Measurements from ENCODE around the gene AMPD2. TPM values are rescaled to one million over a fixed set of nuclear protein-coding genes. Genes with fewer than 3 reads are reported as not detected.

The AMPD2 gene
- total and polyA plus RNA-seq, 4 experiments from 2014 or later = 43.8 to 96.1 (median 71.6) TPM

- Histone ChIP-seq H3K9me3 (ENCODE audit: control insufficient read depth in 1 of 2, low read length in 2 of 2) (no peaks in the 10 kb centered on the region), H3K27me3 (ENCODE audit: insufficient read depth, low read length) (no peaks in the 10 kb centered on the region), H3K36me3 (ENCODE audit: insufficient read depth, low read length) (peaks cover under 1% of the 10 kb centered on the region), H3K4me1 (ENCODE audit: insufficient read depth, low read length) (peaks cover 9% of the 10 kb centered on the region), H3K27ac (ENCODE audit: low read depth, low read length) (no peak overlapping the region), H3K4me3 (ENCODE audit: low read length in 2 of 2) (no peak overlapping the region)
- Mint-ChIP-seq H3K4me1 (peaks cover 9 to 18% (median 14%) of the 10 kb centered on the region in 4 donors), H3K36me3 (peaks cover 14 to 34% of the 10 kb centered on the region in 2 donors), H3K27me3 (no peaks in the 10 kb centered on the region), H3K4me3 (no peak overlapping the region), H3K9me3 (no peaks in the 10 kb centered on the region), H3K27ac (peak overlapping the region in 2 of 7 donors; percentile 42 to 69)
- intact Hi-C loops (cut with micrococcal nuclease) = no loop called here
- no peak for DNase-seq
- ChIA-PET CTCF (ENCODE audit: partially characterized antibody) (interaction anchor here (1.2 to 4.5 kb wide), 2 partner anchors 41 to 49 kb away, joined by 3 to 17 read pairs; no protein-coding TSS in a partner anchor), POLR2A (ENCODE audit: partially characterized antibody) (no interaction called here)
Measured at GRCh38 chr1:109598655-109599054, 21.0 kb upstream of the AMPD2 start.

GRCh38 chr1:109603229-109603628, 16.4 kb upstream of the AMPD2 start:
- H3K36me3 ChIP-seq (ENCODE audit: insufficient read depth, low read length) = no peaks in the 10 kb centered on the region
- H3K4me3 ChIP-seq (ENCODE audit: low read length in 2 of 2) = no peak overlapping the region
- peak in 4 of 5 donors; percentile 16 to 35 (median 28) for DNase-seq
- Mint-ChIP-seq H3K27ac (peak overlapping the region; percentile 7 to 89 (median 17)), H3K27me3 (no peaks in the 10 kb centered on the region), H3K36me3 (peaks cover 0 to 7% of the 10 kb centered on the region in 2 donors), H3K9me3 (no peaks in the 10 kb centered on the region), H3K4me3 (peak overlapping the region in 1 of 8 donors; percentile 29), H3K4me1 (peaks cover 10 to 20% (median 18%) of the 10 kb centered on the region in 4 donors)
- no peak overlapping the region for H3K27ac ChIP-seq (ENCODE audit: low read depth, low read length)
- ChIA-PET CTCF (ENCODE audit: partially characterized antibody) (no interaction called here), POLR2A (ENCODE audit: partially characterized antibody) (no interaction called here)
- H3K9me3 ChIP-seq (ENCODE audit: control insufficient read depth in 1 of 2, low read length in 2 of 2) = no peaks in the 10 kb centered on the region
- peaks cover 15% of the 10 kb centered on the region for H3K4me1 ChIP-seq (ENCODE audit: insufficient read depth, low read length)
- intact Hi-C loops (cut with micrococcal nuclease) = loop anchor here (2.0 to 5.0 kb wide), 2 partner anchors 14 to 36 kb away; no protein-coding TSS in a partner anchor
- no peaks in the 10 kb centered on the region for H3K27me3 ChIP-seq (ENCODE audit: insufficient read depth, low read length)

- ChIA-PET CTCF (ENCODE audit: partially characterized antibody) (interaction anchor here (0.8 to 1.6 kb wide), 4 partner anchors 26 to 60 kb away, joined by 3 to 6 read pairs (median 3); no protein-coding TSS in a partner anchor), POLR2A (ENCODE audit: partially characterized antibody) (interaction anchor here (0.8 to 1.0 kb wide), 4 partner anchors 35 to 280 kb away, joined by 3 to 5 read pairs (median 3); partner anchors contain the start of gene GNAI3)
- Mint-ChIP-seq H3K27ac (no peak overlapping the region), H3K9me3 (no peaks in the 10 kb centered on the region), H3K4me3 (no peak overlapping the region), H3K27me3 (no peaks in the 10 kb centered on the region), H3K36me3 (no peaks in the 10 kb centered on the region), H3K4me1 (peaks cover 10 to 20% (median 17%) of the 10 kb centered on the region in 4 donors)
- peaks cover 15% of the 10 kb centered on the region for H3K4me1 ChIP-seq (ENCODE audit: insufficient read depth, low read length)
- H3K36me3 ChIP-seq (ENCODE audit: insufficient read depth, low read length) = no peaks in the 10 kb centered on the region
- no peaks in the 10 kb centered on the region for H3K27me3 ChIP-seq (ENCODE audit: insufficient read depth, low read length)
- no peak overlapping the region for H3K4me3 ChIP-seq (ENCODE audit: low read length in 2 of 2)
- no peaks in the 10 kb centered on the region for H3K9me3 ChIP-seq (ENCODE audit: control insufficient read depth in 1 of 2, low read length in 2 of 2)
- no peak overlapping the region for H3K27ac ChIP-seq (ENCODE audit: low read depth, low read length)
- intact Hi-C loops (cut with micrococcal nuclease) = no loop called here
- DNase-seq = no peak
Measured at GRCh38 chr1:109605381-109605780, 14.3 kb upstream of the AMPD2 start.

GRCh38 chr1:109609881-109610280, 9.8 kb upstream of the AMPD2 start:
- POLR2A ChIA-PET (ENCODE audit: partially characterized antibody) = interaction anchor here (1.6 kb wide), 1 partner anchor 61 kb away, joined by 4 read pairs; the partner anchor contains the start of gene GNAI3
- no peaks in the 10 kb centered on the region for H3K9me3 Mint-ChIP-seq

GRCh38 chr1:109610609-109611307, 8.9 kb upstream of the AMPD2 start:
- Mint-ChIP-seq H3K4me3 (no peak overlapping the region), H3K27me3 (no peaks in the 10 kb centered on the region), H3K4me1 (peaks cover 2 to 6% (median 2%) of the 10 kb centered on the region in 4 donors), H3K9me3 (no peaks in the 10 kb centered on the region), H3K36me3 (no peaks in the 10 kb centered on the region), H3K27ac (peak overlapping the region in 3 of 7 donors; percentile 32 to 80 (median 57))
- ChIA-PET POLR2A (ENCODE audit: partially characterized antibody) (interaction anchor here (1.0 to 2.0 kb wide), 2 partner anchors 10 to 63 kb away, joined by 3 to 4 read pairs; partner anchors contain the start of gene GNAI3), CTCF (ENCODE audit: partially characterized antibody) (interaction anchor here (0.7 to 2.1 kb wide), 5 partner anchors 29 to 141 kb away, joined by 3 to 11 read pairs (median 3); no protein-coding TSS in a partner anchor)
- no peak for DNase-seq
- Histone ChIP-seq H3K4me3 (ENCODE audit: low read length in 2 of 2) (no peak overlapping the region), H3K4me1 (ENCODE audit: insufficient read depth, low read length) (peaks cover 4% of the 10 kb centered on the region), H3K27ac (ENCODE audit: low read depth, low read length) (no peak overlapping the region), H3K9me3 (ENCODE audit: control insufficient read depth in 1 of 2, low read length in 2 of 2) (no peaks in the 10 kb centered on the region), H3K36me3 (ENCODE audit: insufficient read depth, low read length) (no peaks in the 10 kb centered on the region), H3K27me3 (ENCODE audit: insufficient read depth, low read length) (no peaks in the 10 kb centered on the region)
- intact Hi-C loops (cut with micrococcal nuclease) = no loop called here

More at GRCh38 chr1:109609881-109610280, 9.8 kb upstream of the AMPD2 start:
- Mint-ChIP-seq H3K4me1 (peaks cover 0 to 4% (median 0%) of the 10 kb centered on the region in 4 donors), H3K4me3 (no peak overlapping the region), H3K27me3 (no peaks in the 10 kb centered on the region), H3K27ac (no peak overlapping the region), H3K36me3 (no peaks in the 10 kb centered on the region)
- DNase-seq = no peak
- H3K4me3 ChIP-seq (ENCODE audit: low read length in 2 of 2) = no peak overlapping the region
- no peaks in the 10 kb centered on the region for H3K27me3 ChIP-seq (ENCODE audit: insufficient read depth, low read length)
- no peaks in the 10 kb centered on the region for H3K4me1 ChIP-seq (ENCODE audit: insufficient read depth, low read length)
- H3K9me3 ChIP-seq (ENCODE audit: control insufficient read depth in 1 of 2, low read length in 2 of 2) = no peaks in the 10 kb centered on the region
- no peaks in the 10 kb centered on the region for H3K36me3 ChIP-seq (ENCODE audit: insufficient read depth, low read length)
- no peak overlapping the region for H3K27ac ChIP-seq (ENCODE audit: low read depth, low read length)
- CTCF ChIA-PET (ENCODE audit: partially characterized antibody) = no interaction called here
- intact Hi-C loops (cut with micrococcal nuclease) = no loop called here

GRCh38 chr1:109611308-109611990, 8.2 kb upstream of the AMPD2 start:
- ChIA-PET POLR2A (ENCODE audit: partially characterized antibody) (interaction anchor here (0.6 to 2.0 kb wide), 3 partner anchors 9 to 64 kb away, joined by 3 to 4 read pairs (median 4); partner anchors contain the start of gene GNAI3), CTCF (ENCODE audit: partially characterized antibody) (interaction anchor here (0.7 to 2.7 kb wide), 7 partner anchors 19 to 142 kb away, joined by 3 to 11 read pairs (median 3); partner anchors contain the start of gene GNAI3)
- H3K4me1 Mint-ChIP-seq = peaks cover 9 to 13% (median 9%) of the 10 kb centered on the region in 4 donors
- peak overlapping the region in 1 of 8 donors; percentile 68 for H3K4me3 Mint-ChIP-seq
- H3K9me3 Mint-ChIP-seq = no peaks in the 10 kb centered on the region
- peak overlapping the region in 1 of 7 donors; percentile 13 for H3K27ac Mint-ChIP-seq
- Histone ChIP-seq H3K27me3 (ENCODE audit: insufficient read depth, low read length) (no peaks in the 10 kb centered on the region), H3K9me3 (ENCODE audit: control insufficient read depth in 1 of 2, low read length in 2 of 2) (no peaks in the 10 kb centered on the region), H3K4me3 (ENCODE audit: low read length in 2 of 2) (no peak overlapping the region), H3K36me3 (ENCODE audit: insufficient read depth, low read length) (no peaks in the 10 kb centered on the region), H3K27ac (ENCODE audit: low read depth, low read length) (no peak overlapping the region), H3K4me1 (ENCODE audit: insufficient read depth, low read length) (peaks cover 11% of the 10 kb centered on the region)
- no peak for DNase-seq
- intact Hi-C loops (cut with micrococcal nuclease) = no loop called here
- H3K27me3 Mint-ChIP-seq = no peaks in the 10 kb centered on the region
- no peaks in the 10 kb centered on the region for H3K36me3 Mint-ChIP-seq
